GM18951 (cell line): ENCODE data around the gene DIO1.

Source experiments
- POLR2A ChIP-seq: IDR thresholded peaks from 4 replicates; pipeline ENCODE4 v1.6.1; 2011; ENCODE audit warnings: mild to moderate bottlenecking; ENCODE audit not compliant: insufficient read length, insufficient read depth; ENCODE audit errors: extremely low read depth
- in situ Hi-C: fragments of 300-500 bp; cut with MboI; formaldehyde crosslinking; loops from one replicate; pipeline ENCODE4 v1.12.0; 2022; ENCODE audit warnings: low sequenced_read_pairs, mixed read lengths, inconsistent platforms; ENCODE audit not compliant: unreplicated experiment

DIO1 gene

DNA sequence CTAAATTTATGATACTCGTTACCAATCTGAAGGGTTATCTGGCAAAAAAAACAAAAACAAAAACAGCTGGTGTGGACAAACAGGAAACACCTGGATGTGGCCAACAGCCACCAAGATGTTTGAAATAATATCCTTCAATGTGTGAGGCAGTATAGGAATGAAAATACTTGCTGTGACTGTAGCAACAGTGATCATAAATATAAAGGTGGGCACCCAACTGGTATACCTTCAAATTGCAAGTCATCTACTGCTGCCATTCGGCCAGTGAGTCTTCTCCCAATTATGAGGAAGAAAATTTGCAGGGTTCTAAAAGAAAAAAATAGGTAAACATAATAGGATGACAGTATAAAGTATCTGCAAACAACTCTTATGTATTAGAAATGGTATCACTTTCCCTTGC is 5.3 kb upstream of the DIO1 start:
- in situ Hi-C loops: no loop called here
- TF ChIP-seq POLR2A: no peak

DNA sequence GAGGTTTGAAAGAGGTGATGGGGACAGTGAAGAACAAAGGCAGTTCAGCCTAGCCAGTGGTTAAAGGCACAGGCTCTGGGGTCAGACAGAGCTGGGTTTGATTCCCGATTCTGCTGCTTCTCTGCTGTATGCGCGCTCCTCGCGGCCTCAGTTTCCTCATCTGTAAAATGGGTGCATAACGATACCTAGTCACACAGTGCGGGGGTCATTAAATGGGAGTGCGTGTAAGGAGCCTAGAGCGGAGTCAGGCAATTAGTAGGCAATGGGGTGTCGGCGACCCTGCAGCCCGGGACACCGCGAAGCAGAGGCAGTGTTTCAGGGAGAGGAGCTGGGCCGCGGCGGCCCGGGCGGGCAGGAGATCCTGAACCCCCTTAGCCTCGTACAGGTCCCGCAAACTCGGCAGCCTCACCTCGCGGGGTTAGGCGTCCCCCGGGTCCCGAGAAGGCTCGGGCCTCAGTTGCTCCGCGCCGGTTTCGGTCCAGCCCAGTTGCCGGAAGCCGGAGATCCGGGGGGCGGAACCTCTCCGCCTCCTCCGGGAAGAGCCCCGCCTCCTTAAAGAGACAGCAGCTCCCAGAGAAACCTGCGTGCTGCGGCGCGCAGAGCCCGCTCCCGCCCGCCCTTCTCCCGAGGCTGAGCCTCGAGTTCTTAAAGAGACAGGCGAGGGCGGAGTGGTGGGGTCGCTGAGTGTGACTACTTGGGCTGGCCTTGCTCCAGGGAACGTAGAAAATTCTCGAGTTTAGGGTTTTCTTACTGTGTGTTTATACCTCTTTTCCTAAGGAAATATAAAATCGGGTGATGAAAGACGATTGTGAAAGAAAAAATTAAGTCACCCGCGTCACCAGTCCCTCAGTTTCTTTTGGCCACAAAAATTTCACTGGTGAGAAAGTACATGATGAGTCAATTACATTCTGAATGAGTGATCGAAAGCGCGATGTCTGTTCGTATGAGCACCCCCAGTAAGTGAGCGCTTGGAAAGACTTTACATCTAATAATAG is 4.4 kb upstream of the DIO1 start, which contains the start of gene YIPF1:
Gene YIPF1, minus strand, starts transcription at position 494 of the 995 bp plus-strand sequence. CDS start 860 bp downstream, outside the sequence.
- in situ Hi-C loops: no loop called here
- TF ChIP-seq POLR2A: peak; percentile 84

DNA sequence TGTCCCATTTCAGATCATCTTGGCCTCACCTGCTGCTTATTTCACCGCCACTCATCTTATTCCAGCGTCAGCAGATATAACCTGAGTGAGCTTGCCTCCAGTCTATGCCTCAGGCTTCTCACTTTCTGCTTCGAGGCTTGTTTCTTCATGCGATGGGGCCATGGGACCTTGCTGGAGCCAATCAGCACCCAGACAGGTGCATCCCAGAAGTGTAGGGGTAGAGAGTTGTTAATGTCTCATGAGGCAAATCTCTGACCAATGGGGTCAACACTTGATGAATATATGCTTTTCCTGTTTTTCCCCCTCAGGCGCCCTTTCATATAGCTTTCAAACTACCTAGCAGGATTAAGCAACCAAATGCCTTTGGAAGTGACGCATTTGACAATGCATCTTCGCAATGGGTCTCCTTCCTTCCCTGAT is 3.5 kb upstream of the DIO1 start:
- in situ Hi-C loops: no loop called here
- no peak for TF ChIP-seq POLR2A

DNA sequence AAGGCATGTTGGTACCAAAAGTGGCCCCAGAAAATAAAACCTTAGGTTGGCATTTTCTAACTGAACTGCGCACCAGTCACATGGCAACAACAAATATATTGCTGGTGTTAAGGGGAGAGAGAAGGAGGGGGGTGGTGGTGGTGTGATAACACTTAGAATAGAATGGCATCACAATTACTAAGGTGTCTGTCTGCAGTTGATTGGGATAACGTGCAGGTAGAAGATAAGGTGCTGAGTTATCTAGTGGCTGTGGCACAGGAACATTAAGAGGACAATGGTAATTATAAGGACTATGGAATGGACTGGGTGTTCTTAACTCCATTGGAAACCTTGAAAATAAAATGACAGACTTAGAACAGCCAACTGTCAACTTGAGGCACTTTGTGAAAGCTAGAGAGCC is 3.0 kb upstream of the DIO1 start:
- no peak for TF ChIP-seq POLR2A
- in situ Hi-C loops: no loop called here

DNA sequence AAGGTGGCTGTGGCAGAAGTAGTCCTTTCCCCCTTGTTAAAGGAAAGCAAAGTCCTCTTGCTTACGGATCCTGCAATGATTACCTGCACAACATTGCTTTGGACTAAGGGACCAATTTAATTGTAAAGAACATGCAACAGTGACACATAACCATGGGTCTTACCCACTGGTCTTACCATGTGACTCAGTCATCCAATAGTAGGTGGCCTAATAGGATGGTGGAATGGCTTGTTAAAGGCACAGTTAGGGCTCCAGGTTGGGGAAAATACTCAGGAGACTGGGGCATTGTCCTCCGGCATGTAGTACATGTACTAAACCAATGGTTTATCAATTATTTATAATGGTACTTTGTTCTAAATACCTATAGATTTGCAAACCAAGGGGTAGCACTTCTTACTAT is 2.3 kb upstream of the DIO1 start:
- TF ChIP-seq POLR2A: no peak
- in situ Hi-C loops: no loop called here

DNA sequence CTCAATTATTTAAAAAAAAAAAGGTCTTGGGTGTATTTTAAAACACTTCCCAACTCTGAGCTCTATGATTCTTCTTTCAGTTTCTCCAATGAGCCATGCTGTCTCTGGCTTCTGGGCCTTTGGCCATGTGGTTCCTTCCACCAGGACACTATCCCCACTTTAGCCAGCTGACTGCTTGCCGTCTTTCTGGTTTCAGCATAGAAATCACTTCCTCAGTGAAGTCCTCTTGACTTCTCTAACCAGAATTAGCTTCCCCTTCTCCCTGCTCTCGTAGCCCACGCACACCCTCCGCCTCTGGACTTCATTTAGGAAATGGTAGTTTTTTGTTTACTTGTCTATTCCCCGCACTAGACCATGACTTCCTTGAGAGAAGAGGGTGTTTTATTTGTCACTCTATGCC is 1.1 kb upstream of the DIO1 start:
- no peak for TF ChIP-seq POLR2A
- in situ Hi-C loops: no loop called here

DNA sequence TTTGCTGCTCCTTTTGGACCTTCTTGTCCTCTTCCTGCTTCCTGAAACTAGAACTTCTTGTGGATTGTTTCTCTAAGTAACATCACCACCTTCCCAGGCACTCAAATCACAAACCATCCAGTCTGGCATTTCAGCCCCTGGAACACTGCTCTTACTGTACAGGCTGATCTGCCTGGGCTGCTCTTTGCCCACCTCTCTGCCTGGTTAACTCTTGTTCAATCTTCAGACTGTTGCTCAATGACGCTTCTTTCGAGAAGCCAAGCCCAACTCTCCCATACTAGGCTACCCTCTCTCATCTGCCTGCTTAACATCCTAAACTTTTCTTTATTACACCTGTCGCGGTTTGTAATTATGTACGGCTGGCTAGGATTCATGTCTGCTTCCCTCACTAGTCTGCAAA is 657 bp downstream of the DIO1 start:
- no peak for TF ChIP-seq POLR2A
- in situ Hi-C loops: no loop called here

DNA sequence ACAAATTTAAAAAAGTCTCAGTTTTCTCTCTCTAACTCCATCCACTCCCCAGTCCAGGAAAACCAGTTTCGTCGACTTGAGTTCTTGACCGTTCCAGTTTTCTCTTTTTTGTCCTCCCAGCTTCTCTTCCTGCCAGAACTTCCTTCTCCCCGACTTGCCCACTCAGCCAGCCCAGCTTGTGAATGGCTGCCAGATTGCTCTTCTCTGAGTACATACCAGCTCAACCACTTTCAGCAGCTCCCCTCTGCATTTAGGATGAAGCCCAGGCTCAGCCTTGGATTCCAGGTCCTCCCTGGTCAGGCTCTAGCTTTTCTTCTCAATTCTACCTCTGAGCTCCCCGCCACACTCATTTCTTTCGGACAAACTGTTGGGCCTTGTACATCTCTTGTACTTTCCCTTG is 1.4 kb downstream of the DIO1 start:
- TF ChIP-seq POLR2A: no peak
- in situ Hi-C loops: no loop called here

DNA sequence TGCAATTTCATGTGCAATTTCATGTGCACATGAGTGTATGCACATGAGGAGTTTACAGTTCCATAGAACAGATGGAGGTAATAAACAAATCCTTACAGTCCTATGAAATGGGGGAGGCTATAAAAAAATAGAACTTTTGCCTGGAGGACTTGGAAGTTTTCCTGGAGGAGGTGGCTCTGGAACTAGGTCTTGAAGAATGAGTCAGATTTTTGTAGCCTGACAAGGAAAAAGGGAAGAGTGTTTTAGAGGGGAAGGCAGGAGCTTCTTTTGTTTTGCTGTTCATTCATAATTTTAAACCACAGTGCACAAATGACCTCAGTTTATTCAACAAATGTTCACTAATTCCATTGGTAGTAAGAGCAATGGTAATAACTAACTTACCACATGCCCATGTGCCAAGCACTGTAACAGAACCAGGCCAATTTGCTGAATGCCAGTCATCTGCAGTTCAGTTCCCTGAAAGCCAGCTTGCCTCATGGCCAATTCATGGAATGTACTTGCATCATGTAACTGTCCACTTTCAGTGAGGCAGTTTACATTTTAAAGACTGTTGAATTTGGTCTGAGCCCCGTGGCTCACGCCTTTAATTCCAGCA is 2.7 kb downstream of the DIO1 start:
- in situ Hi-C loops: no loop called here
- TF ChIP-seq POLR2A: no peak

DNA sequence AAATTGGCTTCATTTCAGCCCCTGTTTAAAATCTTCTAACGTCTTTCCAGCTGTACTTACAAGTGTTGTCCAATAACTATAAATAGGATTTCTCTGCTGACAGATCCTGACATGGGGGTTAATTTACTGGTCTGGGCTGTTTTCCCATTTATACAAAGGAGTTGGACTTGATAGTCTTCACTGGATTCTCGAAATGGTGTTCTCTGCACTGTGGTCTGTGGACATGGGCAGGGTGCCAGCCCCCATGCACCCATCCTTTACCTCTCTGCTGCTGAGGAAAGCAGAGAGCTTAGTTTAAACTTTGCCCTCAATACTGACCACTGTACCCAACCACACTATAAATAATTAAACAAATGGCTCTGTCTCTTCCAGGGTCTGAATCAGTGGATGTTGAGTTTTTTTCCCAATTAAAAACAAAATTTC is 5.2 kb downstream of the DIO1 start:
- no peak for TF ChIP-seq POLR2A
- in situ Hi-C loops: no loop called here

DNA sequence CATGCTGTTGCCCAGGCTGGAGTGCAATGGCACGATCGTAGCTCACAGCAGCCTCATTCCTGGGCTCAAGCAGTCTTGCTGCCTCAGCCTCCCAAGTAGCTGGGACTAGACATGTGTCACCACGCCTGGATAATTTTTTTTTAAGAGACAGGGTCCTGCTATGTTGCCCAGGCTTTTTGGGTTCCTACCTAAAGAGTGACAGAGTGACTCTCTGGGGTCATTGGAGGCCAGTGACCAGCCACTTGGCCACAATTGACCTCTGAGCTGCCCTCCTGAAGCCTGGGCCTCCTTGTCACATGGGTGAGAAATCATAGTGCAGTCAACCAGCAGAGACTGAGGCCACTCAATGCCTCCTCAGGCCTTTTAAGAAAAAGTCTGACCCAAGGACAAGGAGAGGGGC is 5.7 kb downstream of the DIO1 start:
- no peak for TF ChIP-seq POLR2A
- in situ Hi-C loops: no loop called here

DNA sequence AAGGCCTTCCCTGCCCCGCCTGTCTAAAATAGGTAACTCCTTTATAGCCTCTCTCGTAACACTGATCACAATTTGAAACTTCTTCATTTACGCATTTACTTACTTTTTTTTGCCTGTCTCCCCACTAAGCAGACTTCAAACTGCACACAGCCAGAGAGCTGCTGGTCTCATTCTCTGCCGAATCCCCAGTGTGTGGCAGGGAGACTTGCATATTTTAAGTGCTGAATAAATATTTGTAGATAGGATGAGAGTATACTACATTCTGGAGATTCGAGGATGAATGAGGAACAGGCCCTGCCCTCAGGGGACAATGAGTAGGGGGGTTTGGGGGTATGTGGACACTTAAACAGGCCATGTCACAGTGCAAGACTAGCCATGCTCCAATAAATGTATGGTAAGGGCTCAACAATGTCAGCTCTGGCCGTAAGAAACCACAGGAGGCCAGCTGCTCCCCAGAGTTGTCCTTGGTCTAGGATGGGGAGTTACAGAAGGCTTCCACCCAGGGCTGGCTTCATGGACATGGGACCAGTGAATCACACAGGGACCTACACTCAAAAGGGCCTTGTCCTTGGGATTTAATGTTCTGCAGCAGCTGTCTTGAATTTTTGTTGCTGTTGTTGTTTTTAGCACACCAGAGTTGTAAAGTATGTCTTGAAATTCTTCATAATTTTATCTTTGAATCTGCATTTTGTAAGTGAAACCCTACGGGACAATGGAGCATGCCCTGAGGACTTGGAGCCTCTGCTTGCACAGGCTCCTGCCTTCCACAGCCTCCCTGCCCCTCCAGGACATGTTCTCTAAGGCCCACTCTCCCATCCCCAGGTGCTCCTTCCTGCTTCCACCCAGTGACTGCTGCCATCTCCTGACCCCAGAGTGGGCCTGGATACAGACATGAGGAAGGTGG is 8.5 kb downstream of the DIO1 start:
- in situ Hi-C loops: no loop called here
- no peak for TF ChIP-seq POLR2A

DNA sequence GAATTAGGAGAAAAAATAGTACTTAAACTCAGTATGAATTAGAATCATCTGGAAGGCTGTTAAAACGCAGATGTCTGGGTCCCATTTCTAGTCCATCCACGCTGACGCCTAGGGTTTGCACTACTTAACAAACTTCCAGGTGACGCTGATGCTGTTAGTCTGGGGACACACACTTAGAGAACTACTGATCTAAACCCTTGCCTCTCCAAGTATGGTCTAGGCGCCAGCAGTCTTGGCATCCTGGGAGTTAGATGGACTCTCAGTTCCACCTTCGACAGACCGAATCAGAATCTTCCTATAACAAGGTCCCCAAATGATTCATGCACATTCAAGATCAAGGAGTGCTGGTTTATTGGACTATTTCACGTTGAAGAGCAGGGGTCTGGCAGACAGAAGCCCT is 11.5 kb downstream of the DIO1 start:
- no peak for TF ChIP-seq POLR2A
- in situ Hi-C loops: no loop called here
